B cell (primary cell): ENCODE data around the gene SEM1.

Experiments used
- CTCF ChIP-seq: fragments of 200-600 bp; IDR thresholded peaks from one replicate; pipeline ENCODE4 v1.8.0; 2022; ENCODE audit warnings: antibody characterized with exemption, mild to moderate bottlenecking
- EZH2 ChIP-seq: IDR thresholded peaks from 2 replicates; pipeline ENCODE4 v1.6.1; 2012; ENCODE audit warnings: borderline replicate concordance, low read depth, mild to moderate bottlenecking, moderate library complexity, low read length; ENCODE audit not compliant: insufficient read depth, poor library complexity, severe bottlenecking

GRCh38 chr7:96701258-96701657 lies 8.4 kb downstream of the SEM1 start:
- TF ChIP-seq CTCF (no peak), EZH2 (no peak)
